ENCODE measurements around the gene MYO15B. TPM values are rescaled to one million over a fixed set of nuclear protein-coding genes. Genes with fewer than 3 reads are reported as not detected.

Gene MYO15B
- total and polyA plus RNA-seq, 10 donors = 123 to 569 (median 347) TPM

GRCh38 chr17:75673487-75673886, 85.9 kb downstream of the MYO15B start:
- Histone ChIP-seq H3K27me3 (replicated peaks in 1 of 7) (no peaks in the 10 kb centered on the region), H3K9me3 (no peaks in the 10 kb centered on the region), H3K4me3 (no peak overlapping the region), H3K4me1 (peaks cover 10 to 82% (median 41%) of the 10 kb centered on the region in 6 donors), H3K27ac (no peak overlapping the region), H3K36me3 (peaks cover 0 to 92% (median 62%) of the 10 kb centered on the region in 6 donors)
- TF ChIP-seq POLR2AphosphoS5 (IDR thresholded peaks at IDR 0.05) (no peak), CTCF (IDR thresholded peaks at IDR 0.05 in 8 of 11, conservative IDR thresholded peaks at IDR 0.05 in 3 of 11) (no peak), POLR2A (IDR thresholded peaks at IDR 0.05) (no peak)
- no peak for DNase-seq
- intact Hi-C loops (cut with DNase I; ENCODE audit: low total_unique reads) = no loop called here
- 86 to 96% (median 91%) methylated on average over 4 of the region's 4 CpGs for WGBS, 5 donors

Other genes starting within 250 kb of the MYO15B start
- 100 to 1,000 TPM; 180 to 352 (median 238) TPM for gene GRB2, start 182.1 kb upstream of the MYO15B start, total RNA-seq
- 100 to 1,000 TPM in 1 of 3 donors, 10 to 100 TPM in 2; 66.8 to 117 (median 85.2) TPM for gene GRB2, start 182.1 kb upstream of the MYO15B start, polyA plus RNA-seq
- 100 to 1,000 TPM in 1 of 7 donors, 10 to 100 TPM in 6; 66.6 to 101 (median 94.1) TPM for gene TMEM94, start 131.2 kb upstream of the MYO15B start, total RNA-seq
- gene TMEM94, start 131.2 kb upstream of the MYO15B start, polyA plus RNA-seq = 10 to 100 TPM; 24.8 to 77.8 (median 59.5) TPM
- gene CASKIN2, start 72.3 kb upstream of the MYO15B start, total RNA-seq = 100 to 1,000 TPM in 3 of 7 donors, 10 to 100 TPM in 4; 33.5 to 135 (median 51.1) TPM
- 10 to 100 TPM in 1 of 3 donors, 1 to 10 TPM in 2; 4.7 to 27.8 (median 6.2) TPM for gene CASKIN2, start 72.3 kb upstream of the MYO15B start, polyA plus RNA-seq
- gene TSEN54, start 71.3 kb upstream of the MYO15B start, total RNA-seq = 10 to 100 TPM; 31.0 to 58.1 (median 35.4) TPM
- gene TSEN54, start 71.3 kb upstream of the MYO15B start, polyA plus RNA-seq = 10 to 100 TPM; 40.8 to 87.8 (median 68.9) TPM
- gene LLGL2, start 62.1 kb upstream of the MYO15B start, total RNA-seq = 10 to 100 TPM; 44.0 to 97.8 (median 75.1) TPM
- 100 to 1,000 TPM in 1 of 3 donors, 10 to 100 TPM in 2; 28.6 to 153 (median 92.6) TPM for gene LLGL2, start 62.1 kb upstream of the MYO15B start, polyA plus RNA-seq
- 1 to 10 TPM; 2.1 to 5.1 (median 3.4) TPM for gene SMIM5, start 45.6 kb downstream of the MYO15B start, total RNA-seq
- gene SMIM5, start 45.6 kb downstream of the MYO15B start, polyA plus RNA-seq = 1 to 10 TPM; 3.0 to 4.7 (median 4.7) TPM
- 10 to 100 TPM; 25.7 to 51.0 (median 37.6) TPM for gene RECQL5, start 79.4 kb downstream of the MYO15B start, total RNA-seq
- 10 to 100 TPM; 28.2 to 48.8 (median 47.4) TPM for gene RECQL5, start 79.4 kb downstream of the MYO15B start, polyA plus RNA-seq
- gene SAP30BP, start 79.5 kb downstream of the MYO15B start, total RNA-seq = 100 to 1,000 TPM in 3 of 7 donors, 10 to 100 TPM in 4; 71.6 to 110 (median 82.1) TPM
- 10 to 100 TPM; 53.8 to 76.7 (median 70.4) TPM for gene SAP30BP, start 79.5 kb downstream of the MYO15B start, polyA plus RNA-seq
- gene ITGB4, start 133.7 kb downstream of the MYO15B start, total RNA-seq = 100 to 1,000 TPM in 3 of 7 donors, 10 to 100 TPM in 4; 80.4 to 205 (median 90.1) TPM
- 10 to 100 TPM; 16.6 to 49.9 (median 30.1) TPM for gene ITGB4, start 133.7 kb downstream of the MYO15B start, polyA plus RNA-seq
- 10 to 100 TPM; 23.5 to 45.1 (median 33.5) TPM for gene GALK1, start 177.4 kb downstream of the MYO15B start, total RNA-seq
- 10 to 100 TPM; 34.2 to 45.9 (median 37.0) TPM for gene GALK1, start 177.4 kb downstream of the MYO15B start, polyA plus RNA-seq
- gene UNK, start 197.0 kb downstream of the MYO15B start, total RNA-seq = 10 to 100 TPM; 35.4 to 53.8 (median 48.6) TPM
- 10 to 100 TPM; 19.0 to 41.9 (median 25.8) TPM for gene UNK, start 197.0 kb downstream of the MYO15B start, polyA plus RNA-seq

Measured in spleen (tissue), 11 donors.